PFSK-1 (cell line): ENCODE measurements around the gene NOX5.

ENCODE experiments used
- SIN3A ChIP-seq: IDR thresholded peaks from 2 replicates; pipeline ENCODE4 v1.6.1; 2012; ENCODE audit warnings: mild to moderate bottlenecking, low read length, moderate library complexity, borderline replicate concordance; ENCODE audit not compliant: insufficient read depth
- TAF1 ChIP-seq: IDR thresholded peaks from 2 replicates; pipeline ENCODE4 v1.6.1; 2012; ENCODE audit warnings: low read length, control low read depth, borderline replicate concordance; ENCODE audit not compliant: insufficient read depth
- TF ChIP-seq, protein P1 (sequence below), 2 experiments: IDR thresholded peaks; 2 replicates each; pipeline versions ENCODE4 v1.6.1 to v1.8.0; 2011 to 2012; ENCODE audit warnings: low read depth in 2 of 2, low read length in 2 of 2, control low read depth in 1 of 2, inconsistent platforms in 1 of 2, mild to moderate bottlenecking in 1 of 2, moderate library complexity in 1 of 2; ENCODE audit not compliant: insufficient read depth in 1 of 2

DNA sequence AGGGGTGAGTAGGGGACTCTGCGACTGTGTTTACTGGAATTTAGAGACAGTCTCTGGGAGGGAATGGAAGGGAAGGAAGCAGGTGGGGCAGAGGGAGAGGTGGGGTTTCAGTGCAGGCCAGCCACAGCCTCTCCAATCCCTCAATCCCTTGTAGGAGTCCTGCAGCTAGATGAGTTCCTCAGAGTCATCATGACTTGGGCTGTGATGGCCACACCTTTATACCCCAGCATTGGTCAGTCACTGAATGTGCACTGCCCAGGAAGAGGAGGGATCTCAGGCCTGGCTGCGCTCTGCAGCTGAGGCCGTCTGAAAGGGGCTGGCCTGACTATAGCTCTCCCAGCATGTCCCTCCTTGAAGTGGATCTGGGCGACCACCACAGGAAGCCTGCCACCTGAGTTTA is 78.6 kb downstream of the NOX5 start:
- TF ChIP-seq TAF1: no peak
- TF ChIP-seq, protein P1, sequence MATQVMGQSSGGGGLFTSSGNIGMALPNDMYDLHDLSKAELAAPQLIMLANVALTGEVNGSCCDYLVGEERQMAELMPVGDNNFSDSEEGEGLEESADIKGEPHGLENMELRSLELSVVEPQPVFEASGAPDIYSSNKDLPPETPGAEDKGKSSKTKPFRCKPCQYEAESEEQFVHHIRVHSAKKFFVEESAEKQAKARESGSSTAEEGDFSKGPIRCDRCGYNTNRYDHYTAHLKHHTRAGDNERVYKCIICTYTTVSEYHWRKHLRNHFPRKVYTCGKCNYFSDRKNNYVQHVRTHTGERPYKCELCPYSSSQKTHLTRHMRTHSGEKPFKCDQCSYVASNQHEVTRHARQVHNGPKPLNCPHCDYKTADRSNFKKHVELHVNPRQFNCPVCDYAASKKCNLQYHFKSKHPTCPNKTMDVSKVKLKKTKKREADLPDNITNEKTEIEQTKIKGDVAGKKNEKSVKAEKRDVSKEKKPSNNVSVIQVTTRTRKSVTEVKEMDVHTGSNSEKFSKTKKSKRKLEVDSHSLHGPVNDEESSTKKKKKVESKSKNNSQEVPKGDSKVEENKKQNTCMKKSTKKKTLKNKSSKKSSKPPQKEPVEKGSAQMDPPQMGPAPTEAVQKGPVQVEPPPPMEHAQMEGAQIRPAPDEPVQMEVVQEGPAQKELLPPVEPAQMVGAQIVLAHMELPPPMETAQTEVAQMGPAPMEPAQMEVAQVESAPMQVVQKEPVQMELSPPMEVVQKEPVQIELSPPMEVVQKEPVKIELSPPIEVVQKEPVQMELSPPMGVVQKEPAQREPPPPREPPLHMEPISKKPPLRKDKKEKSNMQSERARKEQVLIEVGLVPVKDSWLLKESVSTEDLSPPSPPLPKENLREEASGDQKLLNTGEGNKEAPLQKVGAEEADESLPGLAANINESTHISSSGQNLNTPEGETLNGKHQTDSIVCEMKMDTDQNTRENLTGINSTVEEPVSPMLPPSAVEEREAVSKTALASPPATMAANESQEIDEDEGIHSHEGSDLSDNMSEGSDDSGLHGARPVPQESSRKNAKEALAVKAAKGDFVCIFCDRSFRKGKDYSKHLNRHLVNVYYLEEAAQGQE (IDR thresholded peaks at IDR 0.05; ENCODE audit: insufficient read depth in 1 of 2, low read depth in 2 of 2, low read length in 2 of 2): no peak
- TF ChIP-seq SIN3A: no peak
